SK-N-SH treated with all-trans-retinoic acid at 6 μM for 48 hours (cell line): ENCODE measurements around the gene GRAMD1C.

ENCODE experiments used
- ATAC-seq: fragments of 200-7000 bp; cut with Tn5 transposase; 3 replicates; pipeline ENCODE4 v1.9.1; 2020; ENCODE audit warnings: mild to moderate bottlenecking, moderate library complexity
- ARNTL ChIP-seq: fragments of 450-650 bp; formaldehyde crosslinking; IDR thresholded peaks from 2 replicates; pipeline ENCODE4 v1.5.0; 2020; ENCODE audit warnings: low read depth, mild to moderate bottlenecking, moderate library complexity, borderline replicate concordance
- CREB5 ChIP-seq: fragments of 250-450 bp; sonication (Bioruptor Pico); IDR thresholded peaks from 2 replicates; pipeline ENCODE4 v1.5.1; 2020; ENCODE audit warnings: low read depth, mild to moderate bottlenecking, moderate library complexity
- CSDC2 ChIP-seq: fragments of 250-450 bp; sonication (Bioruptor Pico); IDR thresholded peaks from 2 replicates; pipeline ENCODE4 v1.5.0; 2020; ENCODE audit warnings: mild to moderate bottlenecking, moderate library complexity
- CSRNP3 ChIP-seq: fragments of 250-450 bp; sonication (Bioruptor Pico); IDR thresholded peaks from 2 replicates; pipeline ENCODE4 v1.5.1; 2021; ENCODE audit warnings: mild to moderate bottlenecking, moderate library complexity
- ESRRG ChIP-seq: fragments of 250-450 bp; sonication (Bioruptor Pico); IDR thresholded peaks from 2 replicates; pipeline ENCODE4 v1.6.1; 2021; ENCODE audit warnings: mild to moderate bottlenecking
- GLIS3 ChIP-seq: fragments of 250-450 bp; sonication (Bioruptor Pico); IDR thresholded peaks from 2 replicates; pipeline ENCODE4 v1.5.0; 2020; ENCODE audit warnings: mild to moderate bottlenecking, moderate library complexity
- ISL1 ChIP-seq: fragments of 250-450 bp; sonication (Bioruptor Pico); IDR thresholded peaks from 2 replicates; pipeline ENCODE4 v2.1.2; 2022; ENCODE audit warnings: mild to moderate bottlenecking, moderate library complexity
- OSR1 ChIP-seq: fragments of 250-450 bp; sonication (Bioruptor Pico); IDR thresholded peaks from 2 replicates; pipeline ENCODE4 v1.8.0; 2022; ENCODE audit warnings: moderate library complexity, mild to moderate bottlenecking, inconsistent platforms
- POU6F1 ChIP-seq: fragments of 250-450 bp; sonication (Bioruptor Pico); IDR thresholded peaks from 2 replicates; pipeline ENCODE4 v1.8.0; 2021; ENCODE audit warnings: low read depth, mild to moderate bottlenecking, moderate library complexity, borderline replicate concordance
- RARB ChIP-seq: fragments of 250-450 bp; sonication (Bioruptor Pico); IDR thresholded peaks from 2 replicates; pipeline ENCODE4 v1.8.0; 2021; ENCODE audit warnings: mild to moderate bottlenecking, moderate library complexity
- SNAI2 ChIP-seq: fragments of 250-450 bp; sonication (Bioruptor Pico); IDR thresholded peaks from 2 replicates; pipeline ENCODE4 v1.5.0; 2020; ENCODE audit warnings: mild to moderate bottlenecking, moderate library complexity
- TOX ChIP-seq: fragments of 250-450 bp; sonication (Bioruptor Pico); IDR thresholded peaks from 2 replicates; pipeline ENCODE4 v1.8.0; 2021; ENCODE audit warnings: mild to moderate bottlenecking, moderate library complexity, borderline replicate concordance
- ZC3H10 ChIP-seq: fragments of 250-450 bp; sonication (Bioruptor Pico); IDR thresholded peaks from 2 replicates; pipeline ENCODE4 v1.5.1; 2021; ENCODE audit warnings: mild to moderate bottlenecking, moderate library complexity
- ZFP3 ChIP-seq: fragments of 250-450 bp; sonication (Bioruptor Pico); IDR thresholded peaks from 2 replicates; pipeline ENCODE4 v1.5.0; 2020; ENCODE audit warnings: mild to moderate bottlenecking, moderate library complexity
- ZFP30 ChIP-seq: fragments of 450-650 bp; formaldehyde crosslinking; IDR thresholded peaks from 2 replicates; pipeline ENCODE4 v1.5.0; 2022; ENCODE audit warnings: mild to moderate bottlenecking, moderate library complexity
- ZNF565 ChIP-seq: fragments of 450-650 bp; formaldehyde crosslinking; conservative IDR thresholded peaks from 2 replicates; pipeline ENCODE4 v1.5.0; 2020; ENCODE audit warnings: low read depth, mild to moderate bottlenecking, moderate library complexity
- ZNF70 ChIP-seq: fragments of 450-650 bp; formaldehyde crosslinking; IDR thresholded peaks from 2 replicates; pipeline ENCODE4 v1.5.0; 2020; ENCODE audit warnings: mild to moderate bottlenecking, moderate library complexity
- TF ChIP-seq, protein P1 (sequence below): fragments of 250-450 bp; sonication (Bioruptor Pico); IDR thresholded peaks from 2 replicates; pipeline ENCODE4 v1.5.0; 2020; ENCODE audit warnings: mild to moderate bottlenecking, moderate library complexity
- TF ChIP-seq, protein P2 (sequence below): fragments of 250-450 bp; sonication (Bioruptor Pico); IDR thresholded peaks from 2 replicates; pipeline ENCODE4 v1.8.0; 2020; ENCODE audit warnings: mild to moderate bottlenecking, moderate library complexity, borderline replicate concordance

The GRAMD1C gene

GRCh38 chr3:113805249-113805648 is 33.3 kb upstream of the GRAMD1C start (continued):
- TF ChIP-seq CSRNP3 (CRISPR knock-in tag) (no peak), RARB (CRISPR knock-in tag) (no peak), CSDC2 (CRISPR knock-in tag) (no peak), GLIS3 (CRISPR knock-in tag) (no peak)

DNA sequence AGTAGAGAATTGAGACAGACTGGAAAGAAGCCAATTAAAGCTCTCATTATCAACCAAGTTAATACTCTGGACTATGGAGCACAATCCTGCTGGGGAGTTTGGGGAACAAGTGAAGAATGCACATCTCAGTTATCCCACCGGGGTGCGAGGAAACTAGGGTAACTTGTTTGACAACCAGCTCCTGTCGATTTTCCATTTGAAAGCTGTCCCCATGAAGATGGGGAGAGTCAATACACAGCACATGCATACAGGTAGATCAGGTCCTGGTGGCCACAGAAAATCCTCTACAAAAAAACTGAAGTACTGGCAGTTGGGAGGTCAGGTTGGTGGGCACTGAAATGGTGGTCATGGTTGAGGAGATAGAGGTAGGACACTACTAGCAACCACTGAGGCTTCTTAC is 25.7 kb upstream of the GRAMD1C start:
- ATAC-seq: no peak
- no peak for TF ChIP-seq ZC3H10 (CRISPR knock-in tag)
- TF ChIP-seq CREB5 (CRISPR knock-in tag): no peak
- TF ChIP-seq ISL1 (CRISPR knock-in tag): no peak
- no peak for TF ChIP-seq TOX (CRISPR knock-in tag)
- no peak for TF ChIP-seq ZFP3 (CRISPR knock-in tag)
- TF ChIP-seq, protein P1, sequence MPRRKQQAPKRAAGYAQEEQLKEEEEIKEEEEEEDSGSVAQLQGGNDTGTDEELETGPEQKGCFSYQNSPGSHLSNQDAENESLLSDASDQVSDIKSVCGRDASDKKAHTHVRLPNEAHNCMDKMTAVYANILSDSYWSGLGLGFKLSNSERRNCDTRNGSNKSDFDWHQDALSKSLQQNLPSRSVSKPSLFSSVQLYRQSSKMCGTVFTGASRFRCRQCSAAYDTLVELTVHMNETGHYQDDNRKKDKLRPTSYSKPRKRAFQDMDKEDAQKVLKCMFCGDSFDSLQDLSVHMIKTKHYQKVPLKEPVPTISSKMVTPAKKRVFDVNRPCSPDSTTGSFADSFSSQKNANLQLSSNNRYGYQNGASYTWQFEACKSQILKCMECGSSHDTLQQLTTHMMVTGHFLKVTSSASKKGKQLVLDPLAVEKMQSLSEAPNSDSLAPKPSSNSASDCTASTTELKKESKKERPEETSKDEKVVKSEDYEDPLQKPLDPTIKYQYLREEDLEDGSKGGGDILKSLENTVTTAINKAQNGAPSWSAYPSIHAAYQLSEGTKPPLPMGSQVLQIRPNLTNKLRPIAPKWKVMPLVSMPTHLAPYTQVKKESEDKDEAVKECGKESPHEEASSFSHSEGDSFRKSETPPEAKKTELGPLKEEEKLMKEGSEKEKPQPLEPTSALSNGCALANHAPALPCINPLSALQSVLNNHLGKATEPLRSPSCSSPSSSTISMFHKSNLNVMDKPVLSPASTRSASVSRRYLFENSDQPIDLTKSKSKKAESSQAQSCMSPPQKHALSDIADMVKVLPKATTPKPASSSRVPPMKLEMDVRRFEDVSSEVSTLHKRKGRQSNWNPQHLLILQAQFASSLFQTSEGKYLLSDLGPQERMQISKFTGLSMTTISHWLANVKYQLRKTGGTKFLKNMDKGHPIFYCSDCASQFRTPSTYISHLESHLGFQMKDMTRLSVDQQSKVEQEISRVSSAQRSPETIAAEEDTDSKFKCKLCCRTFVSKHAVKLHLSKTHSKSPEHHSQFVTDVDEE (CRISPR knock-in tag): no peak
- no peak for TF ChIP-seq POU6F1 (CRISPR knock-in tag)
- no peak for TF ChIP-seq GLIS3 (CRISPR knock-in tag)
- TF ChIP-seq ZFP30 (CRISPR knock-in tag): no peak
- no peak for TF ChIP-seq ARNTL (CRISPR knock-in tag)
- no peak for TF ChIP-seq ESRRG
- no peak for TF ChIP-seq RARB (CRISPR knock-in tag)
- TF ChIP-seq OSR1: no peak

DNA sequence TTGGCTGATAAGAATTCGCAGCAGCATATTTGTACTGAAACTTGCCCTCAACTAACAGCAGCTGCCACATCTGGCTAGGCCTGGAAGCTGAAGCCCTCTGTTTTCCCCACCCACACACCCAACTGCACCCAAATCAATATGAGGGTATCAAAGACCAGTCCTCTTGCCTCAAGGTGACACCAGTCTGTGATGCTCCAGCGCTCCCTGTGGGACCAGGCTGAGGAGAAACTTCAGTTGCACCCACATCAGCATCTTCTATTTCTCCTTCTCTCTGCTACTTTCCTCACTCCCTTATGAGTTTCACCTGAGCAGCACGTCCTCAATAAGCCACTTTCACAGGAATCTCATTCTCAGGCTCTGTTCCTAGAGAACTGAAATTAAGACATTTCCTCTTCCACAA is 18.7 kb upstream of the GRAMD1C start:
- ATAC-seq: no peak
- TF ChIP-seq TOX (CRISPR knock-in tag) (no peak), POU6F1 (CRISPR knock-in tag) (no peak), ZNF565 (CRISPR knock-in tag) (no peak), ESRRG (no peak), SNAI2 (no peak), ZNF70 (CRISPR knock-in tag) (no peak)
- TF ChIP-seq, protein P2, sequence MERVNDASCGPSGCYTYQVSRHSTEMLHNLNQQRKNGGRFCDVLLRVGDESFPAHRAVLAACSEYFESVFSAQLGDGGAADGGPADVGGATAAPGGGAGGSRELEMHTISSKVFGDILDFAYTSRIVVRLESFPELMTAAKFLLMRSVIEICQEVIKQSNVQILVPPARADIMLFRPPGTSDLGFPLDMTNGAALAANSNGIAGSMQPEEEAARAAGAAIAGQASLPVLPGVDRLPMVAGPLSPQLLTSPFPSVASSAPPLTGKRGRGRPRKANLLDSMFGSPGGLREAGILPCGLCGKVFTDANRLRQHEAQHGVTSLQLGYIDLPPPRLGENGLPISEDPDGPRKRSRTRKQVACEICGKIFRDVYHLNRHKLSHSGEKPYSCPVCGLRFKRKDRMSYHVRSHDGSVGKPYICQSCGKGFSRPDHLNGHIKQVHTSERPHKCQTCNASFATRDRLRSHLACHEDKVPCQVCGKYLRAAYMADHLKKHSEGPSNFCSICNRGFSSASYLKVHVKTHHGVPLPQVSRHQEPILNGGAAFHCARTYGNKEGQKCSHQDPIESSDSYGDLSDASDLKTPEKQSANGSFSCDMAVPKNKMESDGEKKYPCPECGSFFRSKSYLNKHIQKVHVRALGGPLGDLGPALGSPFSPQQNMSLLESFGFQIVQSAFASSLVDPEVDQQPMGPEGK (CRISPR knock-in tag): no peak
- TF ChIP-seq, protein P1 (CRISPR knock-in tag): no peak
